Endothelial cell of umbilical vein (primary cell): Measurements from ENCODE around the gene BCL2A1. TPM values are rescaled to one million over a fixed set of nuclear protein-coding genes. Genes with fewer than 3 reads are reported as not detected.

ENCODE experiments used
- BruUV-seq: library from RNA; stranded (reverse); fragments of 400-500 nt; replicated peaks from 2 replicates; lab custom pipeline; 2021; lab: Mats Ljungman, UMichigan
- CTCF ChIA-PET: fragments of 300-600, 350-600 bp; sonication (Branson Sonifier 250); formaldehyde crosslinking; loops from one replicate; lab custom pipeline; 2021; ENCODE audit warnings: antibody characterized with exemption, inconsistent platforms; lab: Charles Lee
- POLR2A ChIA-PET: fragments of 300-600, 350-600 bp; sonication (Branson Sonifier 250); formaldehyde crosslinking; loops from one replicate; lab custom pipeline; 2021; ENCODE audit warnings: antibody characterized with exemption, inconsistent platforms; lab: Charles Lee
- DNase-seq: peaks from one replicate; pipeline ENCODE4 v3.0.0-alpha.2; 2011; ENCODE audit warnings: low read depth, low spot score
- FAIRE-seq: peaks from 2 replicates; lab custom pipeline; 2011; peaks lifted over from hg19 to GRCh38; lab: Jason Lieb, UNC
- H2AFZ ChIP-seq: 2 replicates; pipeline ENCODE4 v1.6.0; 2012; ENCODE audit warnings: low read depth, low read length, control low read depth, inconsistent platforms
- H3K27ac ChIP-seq: 2 replicates; pipeline ENCODE4 v1.5.1; 2011; ENCODE audit warnings: low read depth, mild to moderate bottlenecking, control low read depth, low read length, moderate library complexity; ENCODE audit not compliant: insufficient read depth
- H3K27me3 ChIP-seq, 2 experiments: 2 replicates each; pipeline versions ENCODE4 v1.6.0 to v1.6.1; 2011; ENCODE audit warnings: low read length in 2 of 2, mixed read lengths in 1 of 2; ENCODE audit not compliant: control insufficient read depth in 2 of 2, insufficient read depth in 2 of 2
- H3K36me3 ChIP-seq, 2 experiments: 2 replicates in 1 of 2; 3 replicates in 1 of 2; pipeline ENCODE4 v1.5.1; 2011; ENCODE audit warnings: low read length in 2 of 2, mild to moderate bottlenecking in 1 of 2, moderate library complexity in 1 of 2; ENCODE audit not compliant: control insufficient read depth in 2 of 2, insufficient read depth in 2 of 2; ENCODE audit errors: extremely low read depth in 1 of 2
- H3K4me1 ChIP-seq: 3 replicates; pipeline ENCODE4 v1.5.1; 2011; ENCODE audit warnings: mild to moderate bottlenecking, low read length; ENCODE audit not compliant: control insufficient read depth, insufficient read depth; ENCODE audit errors: extremely low read depth
- H3K4me2 ChIP-seq: 2 replicates; pipeline ENCODE4 v1.6.1; 2011; ENCODE audit warnings: low read length, control low read depth, mixed read lengths; ENCODE audit not compliant: insufficient read depth
- H3K4me3 ChIP-seq, 3 experiments: fragments of 200-600 bp in 1 of 3; sonication (generic), shearing (Covaris generic) in 1 of 3; replicated peaks in 1 of 3; 2 replicates each; pipeline ENCODE4 v1.5.1; 2011 to 2016; ENCODE audit warnings: control low read depth in 3 of 3, low read length in 3 of 3, mild to moderate bottlenecking in 2 of 3, inconsistent platforms in 1 of 3, low read depth in 1 of 3, moderate library complexity in 1 of 3; ENCODE audit not compliant: insufficient read depth in 1 of 3
- H3K79me2 ChIP-seq: 2 replicates; pipeline ENCODE4 v1.6.0; 2012; ENCODE audit warnings: low read length, inconsistent platforms; ENCODE audit not compliant: control insufficient read depth, insufficient read depth
- H3K9ac ChIP-seq: replicated peaks from 2 replicates; pipeline ENCODE3; 2011; ENCODE audit warnings: low read length, control low read depth; ENCODE audit not compliant: insufficient read depth; ENCODE audit errors: extremely low read depth
- H3K9me1 ChIP-seq: replicated peaks from 3 replicates; pipeline ENCODE4 v1.6.0; 2011; ENCODE audit warnings: mild to moderate bottlenecking, low read length; ENCODE audit not compliant: control insufficient read depth, insufficient read depth; ENCODE audit errors: extremely low read depth
- H3K9me3 ChIP-seq: replicated peaks from 2 replicates; pipeline ENCODE4 v1.5.1; 2012; ENCODE audit warnings: low read length, inconsistent platforms; ENCODE audit not compliant: control insufficient read depth, insufficient read depth
- H4K20me1 ChIP-seq: replicated peaks from 2 replicates; pipeline ENCODE3; 2011; ENCODE audit warnings: mild to moderate bottlenecking, low read length; ENCODE audit not compliant: control insufficient read depth, insufficient read depth; ENCODE audit errors: extremely low read depth
- CTCF ChIP-seq, 2 donors: IDR thresholded peaks; 1 replicate in 1 of 2; 2 replicates in 1 of 2; pipeline ENCODE4 v1.5.1; 2011; ENCODE audit warnings: low read length in 2 of 2, mild to moderate bottlenecking in 2 of 2, moderate library complexity in 2 of 2, control low read depth in 1 of 2, inconsistent platforms in 1 of 2, low read depth in 1 of 2; ENCODE audit not compliant: insufficient read depth in 1 of 2; ENCODE audit errors: extremely low read depth in 1 of 2
- EZH2 ChIP-seq: IDR thresholded peaks from 2 replicates; pipeline ENCODE4 v1.6.1; 2012; ENCODE audit warnings: borderline replicate concordance, low read depth, mild to moderate bottlenecking, moderate library complexity, low read length, inconsistent platforms; ENCODE audit not compliant: severe bottlenecking
- FOS ChIP-seq: IDR thresholded peaks from 2 replicates; pipeline ENCODE4 v1.6.1; 2011; ENCODE audit warnings: mild to moderate bottlenecking, low read length, moderate library complexity, borderline replicate concordance; ENCODE audit not compliant: insufficient read depth
- GATA2 ChIP-seq: IDR thresholded peaks from 2 replicates; pipeline ENCODE4 v1.7.0; 2011; ENCODE audit warnings: low read depth, mild to moderate bottlenecking, moderate library complexity, mixed read lengths, low read length; ENCODE audit not compliant: insufficient read length, insufficient read depth
- JUN ChIP-seq: IDR thresholded peaks from 2 replicates; pipeline ENCODE4 v1.6.1; 2011; ENCODE audit warnings: borderline replicate concordance, low read depth; ENCODE audit not compliant: insufficient read length, insufficient read depth
- MAX ChIP-seq: IDR thresholded peaks from 2 replicates; pipeline ENCODE4 v1.6.1; 2011; ENCODE audit not compliant: insufficient read depth, insufficient read length
- MYC ChIP-seq: IDR thresholded peaks from one replicate; pipeline ENCODE4 v1.6.1; 2011; ENCODE audit warnings: mild to moderate bottlenecking, low read depth, low read length
- POLR2A ChIP-seq: IDR thresholded peaks from 2 replicates; pipeline ENCODE4 v1.6.1; 2012; ENCODE audit warnings: low read depth, mild to moderate bottlenecking, control low read depth, low read length
- POLR2AphosphoS5 ChIP-seq: IDR thresholded peaks from 2 replicates; pipeline ENCODE4 v1.6.1; 2012; ENCODE audit warnings: low read depth, mild to moderate bottlenecking, control low read depth, low read length, moderate library complexity; ENCODE audit not compliant: insufficient read depth
- dilution Hi-C: fragments of 300-500 bp; cut with MboI; formaldehyde crosslinking; loops from one replicate; pipeline ENCODE4 v1.15.0; 2019; ENCODE audit warnings: low sequenced_read_pairs; ENCODE audit not compliant: extremely low pct_ligation_motif_present
- intact Hi-C: fragments of 100-400 bp; cut with micrococcal nuclease; formaldehyde crosslinking; loops from one replicate; pipeline ENCODE4 v1.10.0; 2022
- polyA plus RNA-seq, 4 experiments: library from polyadenylated mRNA; depleted of rRNA in 3 of 4; stranded (reverse) in 3 of 4; unstranded in 1 of 4; fragments of >200 nt; gene quantifications; 2 replicates each; pipeline versions ENCODE4 v1.2.1 to v1.2.3, GENCODE V29; 2011 to 2012; ENCODE audit warnings: missing spikeins in 1 of 4
- total RNA-seq: library from RNA; stranded (reverse); gene quantifications from 2 replicates; pipeline ENCODE4 v1.2.3, GENCODE V29; 2021

BCL2A1 gene
- total and polyA plus RNA-seq, 2 donors (not counting 3 experiments of a cell fraction or from before 2014, with no cell fraction given): not detected

- no TSS peak for BruUV-seq
- Histone ChIP-seq H3K27ac (no peak overlapping the region), H3K4me1 (no peaks in the 10 kb centered on the region), H3K9ac (no peak overlapping the region), H3K79me2 (no peaks in the 10 kb centered on the region), H4K20me1 (no peaks in the 10 kb centered on the region), H3K9me3 (no peaks in the 10 kb centered on the region), H3K27me3 (no peaks in the 10 kb centered on the region), H2AFZ (no peak overlapping the region), H3K9me1 (no peaks in the 10 kb centered on the region), H3K36me3 (no peaks in the 10 kb centered on the region), H3K4me2 (no peak overlapping the region), H3K4me3 (no peak overlapping the region)
- intact Hi-C loops (no loop called here), dilution Hi-C loops (no loop called here)
- ChIA-PET POLR2A (no interaction called here), CTCF (interaction anchor here (0.7 kb wide), 1 partner anchor 566 kb away, joined by 3 read pairs; no protein-coding TSS in a partner anchor)
- TF ChIP-seq JUN: no peak
- no peak for TF ChIP-seq CTCF (IDR thresholded peaks at IDR 0.05; ENCODE audit: extremely low read depth in 1 of 2, insufficient read depth in 1 of 2, low read depth in 1 of 2, low read length in 2 of 2)
- no peak for TF ChIP-seq POLR2AphosphoS5
- no peak for TF ChIP-seq MYC
- TF ChIP-seq EZH2: no peak
- no peak for TF ChIP-seq GATA2
- no peak for TF ChIP-seq MAX
- TF ChIP-seq POLR2A: no peak
- TF ChIP-seq FOS: no peak
- FAIRE-seq: no peak
- no peak for DNase-seq
These were observed 24.0 kb downstream of the BCL2A1 start for GRCh38 chr15:79947009-79947408.
